OCI-LY7 (cell line): ENCODE measurements around the gene PDIA2.

Experiments used
- EZH2phosphoT487 ChIP-seq: fragments of 200-600 bp; sonication (generic); IDR thresholded peaks from 2 replicates; pipeline ENCODE4 v1.6.1; 2018; ENCODE audit warnings: low read depth, borderline replicate concordance, mild to moderate bottlenecking, mixed run types, antibody characterized with exemption, low read length, moderate library complexity, mixed read lengths
- TF ChIP-seq, protein P1 (sequence below): fragments of 200-600 bp; sonication (generic); conservative IDR thresholded peaks from 2 replicates; pipeline ENCODE4 v1.5.1; 2014; ENCODE audit warnings: mild to moderate bottlenecking, antibody characterized with exemption, low read length, moderate library complexity, mixed read lengths

GRCh38 chr16:280991-281659 lies 1.8 kb upstream of the PDIA2 start:
- TF ChIP-seq, protein P1, sequence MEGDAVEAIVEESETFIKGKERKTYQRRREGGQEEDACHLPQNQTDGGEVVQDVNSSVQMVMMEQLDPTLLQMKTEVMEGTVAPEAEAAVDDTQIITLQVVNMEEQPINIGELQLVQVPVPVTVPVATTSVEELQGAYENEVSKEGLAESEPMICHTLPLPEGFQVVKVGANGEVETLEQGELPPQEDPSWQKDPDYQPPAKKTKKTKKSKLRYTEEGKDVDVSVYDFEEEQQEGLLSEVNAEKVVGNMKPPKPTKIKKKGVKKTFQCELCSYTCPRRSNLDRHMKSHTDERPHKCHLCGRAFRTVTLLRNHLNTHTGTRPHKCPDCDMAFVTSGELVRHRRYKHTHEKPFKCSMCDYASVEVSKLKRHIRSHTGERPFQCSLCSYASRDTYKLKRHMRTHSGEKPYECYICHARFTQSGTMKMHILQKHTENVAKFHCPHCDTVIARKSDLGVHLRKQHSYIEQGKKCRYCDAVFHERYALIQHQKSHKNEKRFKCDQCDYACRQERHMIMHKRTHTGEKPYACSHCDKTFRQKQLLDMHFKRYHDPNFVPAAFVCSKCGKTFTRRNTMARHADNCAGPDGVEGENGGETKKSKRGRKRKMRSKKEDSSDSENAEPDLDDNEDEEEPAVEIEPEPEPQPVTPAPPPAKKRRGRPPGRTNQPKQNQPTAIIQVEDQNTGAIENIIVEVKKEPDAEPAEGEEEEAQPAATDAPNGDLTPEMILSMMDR, result no peak
- TF ChIP-seq EZH2phosphoT487, result no peak
